SK-N-MC (cell line): ENCODE measurements around the gene KIF16B.
"Not testable (repeated sequence)": the region's sequence is repeated elsewhere in the genome, so short reads cannot be mapped to it uniquely, and the experiment has no call there.

ENCODE experiments used
- EZH2 ChIP-seq: fragments of 200-600 bp; sonication (generic); IDR thresholded peaks from one replicate; pipeline ENCODE4 v1.6.1; 2017; ENCODE audit warnings: antibody characterized with exemption
- FOXP2 ChIP-seq: optimal IDR thresholded peaks from 2 replicates; pipeline ENCODE3; 2011; ENCODE audit warnings: mild to moderate bottlenecking, moderate library complexity; ENCODE audit not compliant: insufficient read depth; ENCODE audit errors: extremely low read length, control extremely low read depth
- POLR2AphosphoS5 ChIP-seq: IDR thresholded peaks from 2 replicates; pipeline ENCODE4 v1.6.1; 2012; ENCODE audit warnings: mild to moderate bottlenecking, low read depth, low read length, borderline replicate concordance

- not testable (repeated sequence) for TF ChIP-seq EZH2, POLR2AphosphoS5, FOXP2
Measured at GRCh38 chr20:16564079-16564478, 9.2 kb downstream of the KIF16B start.
